ENCODE measurements around the gene SLC25A2. TPM values are rescaled to one million over a fixed set of nuclear protein-coding genes. Genes with fewer than 3 reads are reported as not detected.
"Not testable (repeated sequence)": the region's sequence is repeated elsewhere in the genome, so short reads cannot be mapped to it uniquely, and the experiment has no call there.

SLC25A2 gene
- total RNA-seq, 3 donors from 2014 or later = 0.64 to 2.0 (median 0.98) TPM

DNA sequence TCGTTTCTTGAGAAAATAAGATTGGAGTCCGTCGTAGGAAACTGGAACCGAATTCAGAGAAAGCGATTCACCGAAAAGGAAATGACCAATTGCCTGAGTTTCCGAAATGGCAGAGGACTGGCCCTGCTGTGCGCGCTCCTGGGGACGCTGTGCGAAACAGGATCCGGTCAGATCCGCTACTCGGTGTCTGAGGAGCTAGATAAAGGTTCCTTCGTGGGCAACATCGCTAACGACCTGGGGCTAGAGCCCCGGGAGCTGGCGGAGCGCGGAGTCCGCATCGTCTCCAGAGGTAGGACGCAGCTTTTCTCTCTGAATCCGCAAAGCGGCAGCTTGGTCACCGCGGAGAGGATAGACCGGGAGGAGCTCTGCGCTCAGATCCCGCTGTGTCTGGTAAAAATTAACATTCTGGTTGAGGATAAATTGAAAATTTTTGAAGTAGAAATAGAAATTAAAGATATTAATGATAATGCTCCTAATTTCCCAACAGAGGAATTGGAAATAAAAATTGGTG lies 40.2 kb upstream of the SLC25A2 start:
- intact Hi-C loops (cut with DNase I; ENCODE audit: low total_unique reads) = no loop called here
- no peak overlapping the region for H3K27ac ChIP-seq
- H3K4me1 ChIP-seq = no peaks in the 10 kb centered on the region
- TF ChIP-seq POLR2A (IDR thresholded peaks at IDR 0.05) = no peak
- TF ChIP-seq POLR2AphosphoS5 (IDR thresholded peaks at IDR 0.05) = no peak
- TF ChIP-seq, protein P1, sequence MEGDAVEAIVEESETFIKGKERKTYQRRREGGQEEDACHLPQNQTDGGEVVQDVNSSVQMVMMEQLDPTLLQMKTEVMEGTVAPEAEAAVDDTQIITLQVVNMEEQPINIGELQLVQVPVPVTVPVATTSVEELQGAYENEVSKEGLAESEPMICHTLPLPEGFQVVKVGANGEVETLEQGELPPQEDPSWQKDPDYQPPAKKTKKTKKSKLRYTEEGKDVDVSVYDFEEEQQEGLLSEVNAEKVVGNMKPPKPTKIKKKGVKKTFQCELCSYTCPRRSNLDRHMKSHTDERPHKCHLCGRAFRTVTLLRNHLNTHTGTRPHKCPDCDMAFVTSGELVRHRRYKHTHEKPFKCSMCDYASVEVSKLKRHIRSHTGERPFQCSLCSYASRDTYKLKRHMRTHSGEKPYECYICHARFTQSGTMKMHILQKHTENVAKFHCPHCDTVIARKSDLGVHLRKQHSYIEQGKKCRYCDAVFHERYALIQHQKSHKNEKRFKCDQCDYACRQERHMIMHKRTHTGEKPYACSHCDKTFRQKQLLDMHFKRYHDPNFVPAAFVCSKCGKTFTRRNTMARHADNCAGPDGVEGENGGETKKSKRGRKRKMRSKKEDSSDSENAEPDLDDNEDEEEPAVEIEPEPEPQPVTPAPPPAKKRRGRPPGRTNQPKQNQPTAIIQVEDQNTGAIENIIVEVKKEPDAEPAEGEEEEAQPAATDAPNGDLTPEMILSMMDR (IDR thresholded peaks at IDR 0.05) = no peak
- peaks cover 79 to 98% of the 10 kb centered on the region in 2 donors for H3K9me3 ChIP-seq
- no peaks in the 10 kb centered on the region for H3K27me3 ChIP-seq
- DNase-seq (ENCODE audit: low spot score in 2 of 2) = no peak
- no peaks in the 10 kb centered on the region for H3K36me3 ChIP-seq
- peak overlapping the region; percentile 7 to 42 (median 13) for H3K4me3 ChIP-seq

DNA sequence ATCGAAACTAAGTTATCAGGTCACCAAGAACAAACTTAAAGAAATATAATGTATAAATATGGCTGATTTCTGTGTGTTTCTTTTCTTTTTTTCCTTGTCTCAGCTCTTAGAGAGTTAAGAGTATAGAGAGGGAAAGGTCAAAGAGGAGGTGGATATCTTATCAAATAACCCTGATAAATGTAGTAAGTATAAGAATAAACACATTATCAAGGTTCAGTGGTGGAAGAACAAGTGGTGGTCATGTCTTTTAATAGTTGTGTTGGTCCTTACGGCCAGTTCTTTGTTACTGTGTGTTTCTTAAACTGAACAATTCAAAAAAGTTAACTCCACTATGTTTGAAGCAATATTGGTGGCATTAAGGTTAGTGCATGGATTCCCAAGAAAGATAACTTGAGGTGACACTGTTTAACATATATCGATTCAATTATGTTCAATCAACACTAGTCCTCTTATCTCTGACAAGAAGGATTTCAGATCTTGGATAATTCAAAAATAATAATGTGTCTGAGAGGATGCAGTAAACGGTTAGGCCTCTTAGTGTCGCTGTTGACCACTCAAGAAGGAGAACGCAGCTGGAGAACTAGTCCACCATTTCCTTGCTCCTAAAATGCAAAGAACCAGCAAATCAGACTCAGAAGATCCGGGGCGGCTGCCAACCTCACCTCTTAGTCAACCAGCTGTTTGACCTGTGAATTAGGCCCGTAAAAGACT lies 39.5 kb upstream of the SLC25A2 start, which contains the start of gene PCDHGA3:
PCDHGA3 (plus strand) TSS at position 588 of the 711 bp plus-strand sequence. CDS start 205 bp downstream, outside the sequence.
- H3K4me1 ChIP-seq = no peaks in the 10 kb centered on the region
- DNase-seq (ENCODE audit: low spot score in 2 of 2) = no peak
- peaks cover 85 to 98% of the 10 kb centered on the region in 2 donors for H3K9me3 ChIP-seq
- intact Hi-C loops (cut with DNase I; ENCODE audit: low total_unique reads) = no loop called here
- H3K36me3 ChIP-seq = no peaks in the 10 kb centered on the region
- no peaks in the 10 kb centered on the region for H3K27me3 ChIP-seq
- TF ChIP-seq POLR2A (IDR thresholded peaks at IDR 0.05) = no peak
- TF ChIP-seq POLR2AphosphoS5 (IDR thresholded peaks at IDR 0.05) = no peak
- TF ChIP-seq, protein P1 (IDR thresholded peaks at IDR 0.05) = no peak
- H3K4me3 ChIP-seq = peak within 1 kb of the TSS; percentile 7 to 42 (median 13)
- H3K27ac ChIP-seq = no peak within 1 kb of the TSS

DNA sequence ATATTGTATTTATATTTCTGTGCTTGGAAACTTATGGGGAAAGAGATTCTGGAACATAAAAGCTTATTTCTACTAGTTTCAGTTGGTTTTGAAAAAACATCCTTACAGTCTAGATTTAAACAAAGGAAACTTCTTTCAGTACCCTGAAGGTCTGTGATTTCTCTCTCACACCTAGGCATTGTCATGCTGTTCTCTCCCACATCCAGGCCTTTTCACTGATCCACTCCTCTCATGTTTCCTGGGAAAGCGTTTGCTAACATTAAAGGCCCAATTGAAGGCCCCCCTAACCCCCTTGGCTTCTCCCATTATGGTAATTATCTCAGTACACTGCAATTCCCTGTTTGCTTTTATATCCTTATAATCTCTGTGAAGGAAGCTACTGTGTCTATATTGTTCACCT lies 38.9 kb upstream of the SLC25A2 start:
- intact Hi-C loops (cut with DNase I; ENCODE audit: low total_unique reads) = no loop called here
- H3K9me3 ChIP-seq = peaks cover 85 to 98% of the 10 kb centered on the region in 2 donors
- H3K36me3 ChIP-seq = no peaks in the 10 kb centered on the region

DNA sequence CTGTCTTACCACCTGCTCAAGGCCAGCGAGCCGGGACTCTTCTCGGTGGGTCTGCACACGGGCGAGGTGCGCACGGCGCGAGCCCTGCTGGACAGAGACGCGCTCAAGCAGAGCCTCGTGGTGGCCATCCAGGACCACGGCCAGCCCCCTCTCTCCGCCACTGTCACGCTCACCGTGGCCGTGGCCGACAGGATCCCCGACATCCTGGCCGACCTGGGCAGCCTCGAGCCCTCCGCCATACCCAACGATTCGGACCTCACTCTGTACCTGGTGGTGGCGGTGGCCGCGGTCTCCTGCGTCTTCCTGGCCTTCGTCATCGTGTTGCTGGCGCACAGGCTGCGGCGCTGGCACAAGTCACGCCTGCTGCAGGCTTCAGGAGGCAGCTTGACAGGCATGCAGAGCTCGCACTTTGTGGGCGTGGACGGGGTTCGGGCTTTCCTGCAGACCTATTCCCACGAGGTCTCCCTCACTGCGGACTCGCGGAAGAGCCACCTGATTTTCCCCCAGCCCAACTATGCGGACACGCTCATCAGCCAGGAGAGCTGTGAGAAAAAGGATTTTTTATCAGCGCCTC lies 37.0 kb upstream of the SLC25A2 start:
- H3K36me3 ChIP-seq; intact Hi-C loops (cut with DNase I; ENCODE audit: low total_unique reads); DNase-seq (ENCODE audit: low spot score in 2 of 2); H3K27ac ChIP-seq; H3K4me1 ChIP-seq; H3K27me3 ChIP-seq: not testable (repeated sequence)
- H3K9me3 ChIP-seq = peaks cover 67 to 89% of the 10 kb centered on the region in 2 donors
- peak overlapping the region in 1 of 3 donors; percentile 12 for H3K4me3 ChIP-seq

More for the DNA sequence above, 38.9 kb upstream of the SLC25A2 start:
- DNase-seq (ENCODE audit: low spot score in 2 of 2) = no peak
- TF ChIP-seq POLR2AphosphoS5 (IDR thresholded peaks at IDR 0.05) (no peak), POLR2A (IDR thresholded peaks at IDR 0.05) (no peak)
- TF ChIP-seq, protein P1 (IDR thresholded peaks at IDR 0.05) = no peak
- Histone ChIP-seq H3K27ac (no peak overlapping the region), H3K4me3 (no peak overlapping the region), H3K4me1 (no peaks in the 10 kb centered on the region), H3K27me3 (no peaks in the 10 kb centered on the region)

DNA sequence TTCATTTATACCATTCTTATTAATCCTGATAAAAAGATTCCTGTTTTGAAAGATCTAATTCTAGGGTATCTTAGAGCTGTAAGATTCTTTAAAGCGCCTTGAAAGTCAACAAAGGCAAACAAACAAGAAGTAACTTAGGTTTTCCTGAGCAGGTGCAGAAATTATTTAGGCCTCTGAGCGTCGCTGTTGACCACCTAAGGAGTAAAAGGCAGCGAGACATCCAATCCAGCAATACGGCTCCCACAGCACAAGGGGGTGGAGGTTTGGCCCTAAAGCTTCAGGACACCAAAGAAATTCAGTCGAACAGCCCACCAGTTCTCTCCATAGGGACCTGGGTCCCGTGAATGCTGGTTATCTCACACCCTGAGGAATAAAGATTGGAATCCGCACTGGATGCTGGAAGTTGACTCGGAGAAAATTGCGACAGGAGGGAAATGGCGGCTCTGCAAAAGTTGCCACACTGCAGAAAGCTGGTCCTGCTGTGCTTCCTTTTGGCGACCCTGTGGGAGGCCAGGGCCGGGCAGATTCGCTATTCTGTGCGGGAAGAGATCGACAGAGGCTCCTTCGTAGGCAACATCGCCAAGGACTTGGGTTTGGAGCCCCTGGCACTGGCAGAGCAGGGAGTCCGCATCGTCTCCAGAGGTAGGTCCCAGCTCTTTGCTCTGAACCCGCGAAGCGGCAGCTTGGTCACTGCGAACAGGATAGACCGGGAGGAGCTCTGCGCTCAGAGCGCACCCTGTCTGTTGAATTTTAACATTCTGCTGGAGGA lies 34.9 kb upstream of the SLC25A2 start, which contains the start of gene PCDHGA2:
PCDHGA2 (plus strand) TSS at position 223 of the 769 bp plus-strand sequence.
- peaks cover 54 to 91% of the 10 kb centered on the region in 2 donors for H3K9me3 ChIP-seq
- intact Hi-C loops (cut with DNase I; ENCODE audit: low total_unique reads) = no loop called here
- H3K4me3 ChIP-seq = peak within 1 kb of the TSS; percentile 24 to 51 (median 45)
- no peaks in the 10 kb centered on the region for H3K27me3 ChIP-seq
- no peak for DNase-seq (ENCODE audit: low spot score in 2 of 2)
- no peaks in the 10 kb centered on the region for H3K4me1 ChIP-seq
- H3K27ac ChIP-seq = peak within 1 kb of the TSS in 1 of 2 donors; percentile 21
- no peaks in the 10 kb centered on the region for H3K36me3 ChIP-seq
- TF ChIP-seq POLR2AphosphoS5 (IDR thresholded peaks at IDR 0.05) (no peak), POLR2A (IDR thresholded peaks at IDR 0.05) (no peak)
- TF ChIP-seq, protein P1 (IDR thresholded peaks at IDR 0.05) = peak in 2 of 3 donors; percentile 16 to 47

DNA sequence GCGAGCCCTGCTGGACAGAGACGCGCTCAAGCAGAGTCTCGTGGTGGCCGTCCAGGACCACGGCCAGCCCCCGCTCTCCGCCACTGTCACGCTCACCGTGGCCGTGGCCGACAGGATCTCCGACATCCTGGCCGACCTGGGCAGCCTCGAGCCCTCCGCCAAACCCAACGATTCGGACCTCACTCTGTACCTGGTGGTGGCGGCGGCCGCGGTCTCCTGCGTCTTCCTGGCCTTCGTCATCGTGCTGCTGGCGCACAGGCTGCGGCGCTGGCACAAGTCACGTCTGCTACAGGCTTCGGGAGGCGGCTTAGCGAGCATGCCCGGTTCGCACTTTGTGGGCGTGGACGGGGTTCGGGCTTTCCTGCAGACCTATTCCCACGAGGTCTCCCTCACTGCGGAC lies 28.7 kb upstream of the SLC25A2 start:
- H3K4me3 ChIP-seq; H3K27ac ChIP-seq; intact Hi-C loops (cut with DNase I; ENCODE audit: low total_unique reads); H3K27me3 ChIP-seq; H3K4me1 ChIP-seq; DNase-seq (ENCODE audit: low spot score in 2 of 2); H3K36me3 ChIP-seq: not testable (repeated sequence)
- peaks cover 45 to 85% of the 10 kb centered on the region in 2 donors for H3K9me3 ChIP-seq
